Small intestine (tissue), 7 donors: Measurements from ENCODE around the gene WNK4. TPM values are rescaled to one million over a fixed set of nuclear protein-coding genes. Genes with fewer than 3 reads are reported as not detected.

ENCODE experiments used
- DNase-seq, 2 donors: peaks; one replicate each; pipeline versions ENCODE4 v3.0.0 to v3.0.0-alpha.2; 2013
- FAIRE-seq: peaks from 2 replicates; lab custom pipeline; 2012; peaks lifted over from hg19 to GRCh38; lab: Jason Lieb, UNC
- H3K27ac ChIP-seq, 3 donors: one replicate each; pipeline ENCODE4 v1.5.1; 2013; ENCODE audit warnings: low read length in 2 of 3, mild to moderate bottlenecking in 2 of 3, control low read depth in 1 of 3, inconsistent platforms in 1 of 3, low read depth in 1 of 3, moderate library complexity in 1 of 3
- H3K27me3 ChIP-seq, 3 donors: one replicate each; pipeline ENCODE4 v1.6.1; 2013; ENCODE audit warnings: low read length in 3 of 3, inconsistent platforms in 1 of 3; ENCODE audit not compliant: control insufficient read depth in 3 of 3, insufficient read depth in 3 of 3
- H3K36me3 ChIP-seq, 3 donors: one replicate each; pipeline ENCODE4 v1.6.1; 2013; ENCODE audit warnings: low read length in 3 of 3, inconsistent platforms in 1 of 3, low read depth in 1 of 3, mild to moderate bottlenecking in 1 of 3, moderate library complexity in 1 of 3; ENCODE audit not compliant: control insufficient read depth in 3 of 3, insufficient read depth in 2 of 3
- H3K4me1 ChIP-seq, 3 donors: one replicate each; pipeline ENCODE4 v1.6.1; 2013; ENCODE audit warnings: low read length in 2 of 3, inconsistent platforms in 1 of 3, low read depth in 1 of 3, mild to moderate bottlenecking in 1 of 3, moderate library complexity in 1 of 3; ENCODE audit not compliant: control insufficient read depth in 3 of 3, insufficient read depth in 2 of 3
- H3K4me3 ChIP-seq, 3 donors: one replicate each; pipeline ENCODE4 v1.5.1; 2013; ENCODE audit warnings: low read length in 3 of 3, control low read depth in 1 of 3, inconsistent platforms in 1 of 3, low read depth in 1 of 3, mild to moderate bottlenecking in 1 of 3, moderate library complexity in 1 of 3
- H3K9me3 ChIP-seq, 2 donors: one replicate each; pipeline ENCODE4 v1.6.1; 2013; ENCODE audit warnings: low read depth in 1 of 2, low read length in 1 of 2; ENCODE audit not compliant: control insufficient read depth in 2 of 2, insufficient read depth in 1 of 2
- WGBS, 3 donors: extraction: QIAGEN DNeasy Blood & Tissue Kit; methylation state at CpG; one replicate each; pipeline ENCODE4 v1.1.7; 2013; 5-methylcytosine and 5-hydroxymethylcytosine counted together
- polyA plus RNA-seq, 4 donors: library from polyadenylated mRNA; stranded (reverse) in 3 of 4; unstranded in 1 of 4; fragments of 200-250 nt in 3 of 4; fragments of 120-200 nt in 1 of 4; gene quantifications; one replicate each; pipeline versions ENCODE4 v1.2.1 to v1.2.3, GENCODE V29; 2013
- donor health status: healthy with polysubstance abuse.
- donor health status: control.
- donor health status: control.
- donor health status: Bipolar disorder and iron deficiency.
- donor health status: healthy.

WNK4 gene
- polyA plus RNA-seq, 4 donors = 0.67 to 25.6 (median 1.5) TPM

DNA sequence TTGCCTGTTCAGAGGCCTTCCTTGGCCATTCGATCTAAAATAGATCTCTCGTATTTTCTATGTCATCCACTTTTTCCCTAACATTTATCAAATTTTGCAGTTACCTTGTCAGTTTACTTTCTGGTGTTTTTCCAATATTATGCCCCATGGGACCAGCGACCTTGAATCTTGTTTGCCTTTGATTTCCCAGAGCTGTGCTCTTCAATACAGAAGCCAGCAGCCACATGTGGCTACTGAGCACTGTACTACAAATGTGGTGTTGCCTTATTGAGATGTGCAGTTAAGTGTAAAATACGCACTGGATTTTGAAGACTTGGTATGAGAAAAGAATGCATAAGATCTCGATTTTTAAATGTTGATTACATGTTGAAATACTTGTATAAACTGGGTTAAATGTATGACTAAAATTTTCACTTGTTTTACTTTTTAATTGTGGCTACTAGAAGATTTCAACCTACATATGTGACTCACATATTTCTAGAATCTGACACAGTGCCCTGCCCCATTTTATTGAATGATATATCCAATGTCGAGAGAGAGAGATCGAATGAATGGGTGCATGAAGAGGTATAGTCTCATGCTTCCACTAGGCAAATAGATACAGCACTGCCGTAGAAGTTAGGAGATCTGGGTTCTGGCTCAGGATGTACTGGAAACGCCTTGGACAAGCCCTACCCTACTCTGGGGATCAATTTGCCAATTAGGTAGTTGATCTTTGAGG lies 52.0 kb downstream of the WNK4 start:
- Histone ChIP-seq H3K36me3 (peaks cover 0 to 24% (median 2%) of the 10 kb centered on the region in 3 donors), H3K4me1 (peaks cover 0 to 14% (median 6%) of the 10 kb centered on the region in 3 donors), H3K9me3 (no peaks in the 10 kb centered on the region), H3K27me3 (no peaks in the 10 kb centered on the region), H3K4me3 (peak overlapping the region; percentile 78 to 84 (median 84)), H3K27ac (peak overlapping the region; percentile 66 to 98 (median 83))
- 41 to 52% (median 45%) methylated on average over 9 of the region's 9 CpGs for WGBS, 3 donors
- DNase-seq = no peak
- FAIRE-seq = no peak

DNA sequence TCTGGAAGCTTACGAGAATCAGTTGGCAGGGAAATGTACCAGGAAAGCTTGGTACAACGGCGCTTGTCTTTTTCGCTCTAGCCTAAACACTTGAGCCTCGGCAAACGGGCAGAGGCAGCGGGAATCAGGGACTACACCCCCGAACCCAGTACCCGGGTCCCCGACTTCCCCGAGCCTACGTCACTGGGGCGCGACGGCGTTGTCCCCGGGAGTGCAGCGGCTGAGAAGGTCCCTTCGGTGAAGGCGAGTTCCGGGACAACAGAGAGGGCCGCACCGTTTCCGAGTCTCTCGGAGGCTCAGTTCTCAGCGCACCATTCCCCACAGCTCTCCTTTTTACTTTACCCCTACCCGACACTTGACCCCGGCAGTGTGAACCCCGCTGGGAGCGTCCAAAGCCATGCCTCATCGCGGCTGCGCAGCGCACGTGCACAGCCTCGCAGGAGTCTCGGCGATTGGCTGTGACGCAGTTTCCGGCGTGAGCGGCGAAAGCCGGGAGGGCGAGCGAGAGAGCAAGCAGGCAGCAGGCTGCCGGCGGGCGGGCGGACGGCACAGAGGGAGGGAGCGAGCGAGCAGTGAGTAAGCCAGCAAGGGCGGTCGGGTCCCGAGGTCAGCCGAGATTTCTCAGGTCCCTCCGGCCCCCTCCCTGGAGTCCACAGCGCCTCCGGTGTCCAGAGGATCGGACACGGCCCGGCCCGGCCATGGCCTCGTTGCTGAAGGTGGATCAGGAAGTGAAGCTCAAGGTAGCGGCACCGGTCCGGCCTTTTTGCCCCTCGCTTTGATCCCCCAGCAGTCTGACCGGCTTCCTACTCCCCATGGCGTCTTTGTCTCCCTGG lies 52.7 kb downstream of the WNK4 start, which contains the start of gene PSME3:
Gene PSME3, plus strand, starts transcription at position 464 of the 833 bp plus-strand sequence. Its CDS starts 235 bp downstream, at position 699.
- H3K9me3 ChIP-seq = no peaks in the 10 kb centered on the region
- peaks cover 0 to 30% (median 5%) of the 10 kb centered on the region in 3 donors for H3K36me3 ChIP-seq
- H3K27me3 ChIP-seq = no peaks in the 10 kb centered on the region
- no peak for FAIRE-seq
- H3K4me3 ChIP-seq = peak within 1 kb of the TSS; percentile 78 to 84 (median 84)
- peaks cover 0 to 14% (median 6%) of the 10 kb centered on the region in 3 donors for H3K4me1 ChIP-seq
- 0% methylated on average over 66 to 71 of the region's 71 CpGs for WGBS, 3 donors
- H3K27ac ChIP-seq = peak within 1 kb of the TSS; percentile 66 to 98 (median 83)
- peak; percentile 92 to 97 for DNase-seq

DNA sequence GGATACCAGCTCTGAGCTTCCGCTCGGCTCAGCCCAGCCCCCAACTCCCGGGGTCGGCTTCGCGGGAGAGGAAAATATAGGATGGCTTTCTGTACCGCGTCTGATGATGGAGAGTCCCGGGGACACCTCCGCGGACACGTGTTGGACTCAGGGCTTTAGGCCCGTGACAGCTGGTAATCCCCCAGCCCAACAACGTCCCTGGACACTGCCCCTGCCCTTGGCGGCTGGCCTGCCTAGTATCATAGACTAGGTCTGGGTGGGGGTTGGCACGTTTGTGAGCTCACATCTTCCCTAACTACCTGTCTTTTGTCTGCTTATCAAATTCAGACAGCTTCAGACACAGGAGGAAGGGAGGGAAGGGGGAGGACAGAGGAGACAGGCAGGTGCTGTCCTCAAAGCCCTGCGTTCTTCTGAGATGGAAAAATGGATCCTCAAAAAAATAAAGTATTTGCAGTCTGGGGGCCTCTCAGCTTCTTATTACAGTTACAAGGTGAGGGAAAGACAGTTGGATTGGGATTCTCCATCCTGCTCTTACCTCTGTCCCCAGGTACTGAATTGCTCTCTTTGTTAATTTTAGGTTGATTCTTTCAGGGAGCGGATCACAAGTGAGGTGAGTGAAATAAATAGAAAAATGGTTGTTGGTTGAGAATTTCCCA lies 53.5 kb downstream of the WNK4 start:
- FAIRE-seq (no peak), DNase-seq (no peak)
- 5 to 7% (median 6%) methylated on average over 18 of the region's 18 CpGs for WGBS, 3 donors
- Histone ChIP-seq H3K4me3 (peak overlapping the region; percentile 78 to 84 (median 84)), H3K36me3 (peaks cover 5 to 36% (median 7%) of the 10 kb centered on the region in 3 donors), H3K27ac (peak overlapping the region; percentile 66 to 98 (median 83)), H3K27me3 (no peaks in the 10 kb centered on the region), H3K9me3 (no peaks in the 10 kb centered on the region), H3K4me1 (peaks cover 0 to 14% (median 6%) of the 10 kb centered on the region in 3 donors)

DNA sequence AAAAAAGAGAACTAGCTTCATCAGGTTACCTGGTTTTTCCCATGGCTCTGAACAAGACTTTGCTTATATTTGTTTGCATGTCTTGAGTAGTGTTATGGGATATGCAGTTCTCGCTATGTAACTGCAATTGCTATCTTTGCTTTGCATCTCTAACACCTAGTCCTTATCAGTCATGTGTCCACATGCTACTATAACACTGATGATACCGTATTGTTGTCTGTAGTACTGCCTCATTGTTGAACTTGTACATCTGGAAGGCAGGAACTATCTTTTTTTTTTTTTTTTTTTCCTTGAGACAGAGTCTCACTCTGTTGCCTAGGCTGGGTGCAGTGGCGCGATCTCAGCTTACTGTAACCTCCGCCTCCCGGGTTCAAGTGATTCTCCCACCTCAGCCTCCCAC lies 55.3 kb downstream of the WNK4 start:
- H3K9me3 ChIP-seq = no peaks in the 10 kb centered on the region
- H3K36me3 ChIP-seq = peaks cover 10 to 52% (median 14%) of the 10 kb centered on the region in 3 donors
- 93 to 97% (median 96%) methylated on average over 6 of the region's 6 CpGs for WGBS, 3 donors
- FAIRE-seq (no peak), DNase-seq (no peak)
- H3K27me3 ChIP-seq = no peaks in the 10 kb centered on the region
- H3K4me1 ChIP-seq = peaks cover 0 to 14% (median 6%) of the 10 kb centered on the region in 3 donors
- H3K4me3 ChIP-seq = no peak overlapping the region
- H3K27ac ChIP-seq = no peak overlapping the region

DNA sequence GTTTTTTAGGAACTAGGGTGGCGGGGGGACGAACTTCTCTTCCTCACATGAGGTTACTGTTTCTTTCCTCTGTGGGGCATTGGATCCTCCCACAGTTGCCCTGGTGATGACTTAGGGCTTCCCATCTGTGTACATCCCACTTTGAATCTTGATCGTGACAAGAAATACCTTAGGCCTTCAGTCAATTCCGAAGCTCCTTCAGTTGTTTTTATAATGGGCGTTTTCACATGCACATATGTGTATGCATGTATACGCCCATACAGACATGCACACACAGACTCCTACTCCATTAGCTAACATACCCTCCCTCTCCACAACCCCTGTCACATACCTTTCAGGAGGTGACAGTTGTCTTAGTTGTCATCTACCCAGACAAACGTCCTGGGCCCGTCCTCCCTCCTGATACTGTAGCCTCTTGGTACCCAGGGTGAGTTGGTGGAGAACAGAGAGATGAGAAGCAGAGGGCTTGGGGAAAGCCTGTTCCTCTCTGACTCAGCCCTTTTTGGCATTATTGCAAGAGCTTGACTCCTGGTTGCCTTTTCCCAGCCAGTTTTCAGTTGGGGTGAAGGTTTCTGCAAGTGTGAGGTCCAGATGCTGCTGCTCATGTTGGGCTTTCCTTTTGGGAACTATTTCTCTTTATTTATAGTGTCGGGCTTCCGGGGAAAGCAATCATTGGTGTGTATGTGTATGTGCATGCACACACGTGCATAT lies 61.7 kb downstream of the WNK4 start:
- FAIRE-seq (no peak), DNase-seq (no peak)
- no peaks in the 10 kb centered on the region for H3K4me1 ChIP-seq
- no peaks in the 10 kb centered on the region for H3K27me3 ChIP-seq
- 80 to 87% (median 82%) methylated on average over 11 of the region's 11 CpGs for WGBS, 3 donors
- no peaks in the 10 kb centered on the region for H3K9me3 ChIP-seq
- no peak overlapping the region for H3K4me3 ChIP-seq
- peaks cover 30 to 76% (median 33%) of the 10 kb centered on the region in 3 donors for H3K36me3 ChIP-seq
- no peak overlapping the region for H3K27ac ChIP-seq

DNA sequence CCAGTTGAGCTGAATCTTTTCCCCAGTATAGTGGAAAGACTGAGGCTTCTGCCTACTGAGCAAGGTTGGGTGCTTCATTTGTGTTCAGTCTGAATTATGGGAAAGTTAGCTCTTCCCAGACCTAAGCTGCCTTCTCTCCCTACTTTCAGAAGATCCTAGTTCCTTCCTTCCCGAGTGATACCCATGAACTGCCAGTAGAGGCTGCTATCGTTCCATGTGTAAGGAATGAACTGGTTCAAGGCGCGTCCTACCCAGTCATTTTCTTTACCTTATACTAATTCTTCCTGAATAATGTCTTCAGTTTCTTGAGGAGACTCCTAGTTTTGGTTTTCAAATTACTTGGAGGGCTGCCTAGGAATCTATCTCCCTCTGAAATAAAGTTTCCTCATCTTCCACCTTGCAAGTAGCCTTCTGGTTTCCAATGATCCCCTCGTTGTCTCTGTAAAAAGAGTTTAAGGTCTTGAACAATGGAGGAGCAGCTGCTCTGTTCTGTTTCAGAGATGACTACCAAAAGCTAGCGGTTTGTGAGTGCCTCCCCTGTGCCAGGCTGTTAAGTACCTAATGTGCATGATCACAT lies 63.0 kb downstream of the WNK4 start:
- no peak overlapping the region for H3K4me3 ChIP-seq
- no peaks in the 10 kb centered on the region for H3K27me3 ChIP-seq
- 31 to 44% (median 43%) methylated on average over 6 of the region's 6 CpGs for WGBS, 3 donors
- no peaks in the 10 kb centered on the region for H3K4me1 ChIP-seq
- no peaks in the 10 kb centered on the region for H3K9me3 ChIP-seq
- peak; percentile 73 to 79 for DNase-seq
- no peak for FAIRE-seq
- no peak overlapping the region for H3K27ac ChIP-seq
- peaks cover 27 to 65% (median 28%) of the 10 kb centered on the region in 3 donors for H3K36me3 ChIP-seq

DNA sequence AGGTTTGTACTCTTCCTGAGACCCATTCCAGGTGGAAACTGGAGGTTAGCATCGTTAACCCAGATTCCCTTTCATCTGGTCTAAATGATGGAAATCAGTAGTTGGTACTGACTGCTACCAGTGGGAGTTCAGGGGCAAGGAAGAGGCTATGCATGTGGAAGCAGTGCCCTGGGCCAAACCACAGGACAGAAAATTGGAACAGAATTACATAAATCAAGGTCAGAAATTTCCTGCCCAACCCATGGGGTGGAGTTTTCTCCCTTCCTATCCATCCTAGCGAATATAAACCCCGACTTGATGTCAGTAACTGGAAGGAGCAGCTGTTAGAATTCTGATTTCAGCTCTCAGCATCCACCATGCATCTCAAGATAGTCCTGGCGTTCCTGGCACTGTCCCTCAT lies 63.9 kb downstream of the WNK4 start, which contains the start of gene AOC2:
Gene AOC2, plus strand, starts transcription at position 310 of the 400 bp plus-strand sequence. Its CDS starts 47 bp downstream, at position 357.
- H3K27ac ChIP-seq = no peak within 1 kb of the TSS
- peaks cover 0 to under 1% (median 0%) of the 10 kb centered on the region in 3 donors for H3K27me3 ChIP-seq
- no peak for FAIRE-seq
- H3K36me3 ChIP-seq = peaks cover 21 to 59% (median 25%) of the 10 kb centered on the region in 3 donors
- H3K9me3 ChIP-seq = no peaks in the 10 kb centered on the region
- no peak within 1 kb of the TSS for H3K4me3 ChIP-seq
- DNase-seq = no peak
- H3K4me1 ChIP-seq = peaks cover 0 to 2% (median 0%) of the 10 kb centered on the region in 3 donors
- WGBS, 3 donors = 66 to 69% (median 67%) methylated on average over 4 of the region's 4 CpGs
